Endothelial cell of umbilical vein (primary cell): ENCODE data around the gene EZH1. TPM values are rescaled to one million over a fixed set of nuclear protein-coding genes. Genes with fewer than 3 reads are reported as not detected.

ENCODE experiments used
- BruUV-seq: library from RNA; stranded (reverse); fragments of 400-500 nt; replicated peaks from 2 replicates; lab custom pipeline; 2021; lab: Mats Ljungman, UMichigan
- CTCF ChIA-PET: fragments of 300-600, 350-600 bp; sonication (Branson Sonifier 250); formaldehyde crosslinking; loops from one replicate; lab custom pipeline; 2021; ENCODE audit warnings: antibody characterized with exemption, inconsistent platforms; lab: Charles Lee
- POLR2A ChIA-PET: fragments of 300-600, 350-600 bp; sonication (Branson Sonifier 250); formaldehyde crosslinking; loops from one replicate; lab custom pipeline; 2021; ENCODE audit warnings: antibody characterized with exemption, inconsistent platforms; lab: Charles Lee
- DNase-seq: peaks from one replicate; pipeline ENCODE4 v3.0.0-alpha.2; 2011; ENCODE audit warnings: low read depth, low spot score
- FAIRE-seq: peaks from 2 replicates; lab custom pipeline; 2011; peaks lifted over from hg19 to GRCh38; lab: Jason Lieb, UNC
- H2AFZ ChIP-seq: 2 replicates; pipeline ENCODE4 v1.6.0; 2012; ENCODE audit warnings: low read depth, low read length, control low read depth, inconsistent platforms
- H3K27ac ChIP-seq: 2 replicates; pipeline ENCODE4 v1.5.1; 2011; ENCODE audit warnings: low read depth, mild to moderate bottlenecking, control low read depth, low read length, moderate library complexity; ENCODE audit not compliant: insufficient read depth
- H3K27me3 ChIP-seq, 2 experiments: 2 replicates each; pipeline versions ENCODE4 v1.6.0 to v1.6.1; 2011; ENCODE audit warnings: low read length in 2 of 2, mixed read lengths in 1 of 2; ENCODE audit not compliant: control insufficient read depth in 2 of 2, insufficient read depth in 2 of 2
- H3K36me3 ChIP-seq, 2 experiments: 2 replicates in 1 of 2; 3 replicates in 1 of 2; pipeline ENCODE4 v1.5.1; 2011; ENCODE audit warnings: low read length in 2 of 2, mild to moderate bottlenecking in 1 of 2, moderate library complexity in 1 of 2; ENCODE audit not compliant: control insufficient read depth in 2 of 2, insufficient read depth in 2 of 2; ENCODE audit errors: extremely low read depth in 1 of 2
- H3K4me1 ChIP-seq: 3 replicates; pipeline ENCODE4 v1.5.1; 2011; ENCODE audit warnings: mild to moderate bottlenecking, low read length; ENCODE audit not compliant: control insufficient read depth, insufficient read depth; ENCODE audit errors: extremely low read depth
- H3K4me2 ChIP-seq: 2 replicates; pipeline ENCODE4 v1.6.1; 2011; ENCODE audit warnings: low read length, control low read depth, mixed read lengths; ENCODE audit not compliant: insufficient read depth
- H3K4me3 ChIP-seq, 3 experiments: fragments of 200-600 bp in 1 of 3; sonication (generic), shearing (Covaris generic) in 1 of 3; replicated peaks in 1 of 3; 2 replicates each; pipeline ENCODE4 v1.5.1; 2011 to 2016; ENCODE audit warnings: control low read depth in 3 of 3, low read length in 3 of 3, mild to moderate bottlenecking in 2 of 3, inconsistent platforms in 1 of 3, low read depth in 1 of 3, moderate library complexity in 1 of 3; ENCODE audit not compliant: insufficient read depth in 1 of 3
- H3K79me2 ChIP-seq: 2 replicates; pipeline ENCODE4 v1.6.0; 2012; ENCODE audit warnings: low read length, inconsistent platforms; ENCODE audit not compliant: control insufficient read depth, insufficient read depth
- H3K9ac ChIP-seq: replicated peaks from 2 replicates; pipeline ENCODE3; 2011; ENCODE audit warnings: low read length, control low read depth; ENCODE audit not compliant: insufficient read depth; ENCODE audit errors: extremely low read depth
- H3K9me1 ChIP-seq: replicated peaks from 3 replicates; pipeline ENCODE4 v1.6.0; 2011; ENCODE audit warnings: mild to moderate bottlenecking, low read length; ENCODE audit not compliant: control insufficient read depth, insufficient read depth; ENCODE audit errors: extremely low read depth
- H3K9me3 ChIP-seq: replicated peaks from 2 replicates; pipeline ENCODE4 v1.5.1; 2012; ENCODE audit warnings: low read length, inconsistent platforms; ENCODE audit not compliant: control insufficient read depth, insufficient read depth
- H4K20me1 ChIP-seq: replicated peaks from 2 replicates; pipeline ENCODE3; 2011; ENCODE audit warnings: mild to moderate bottlenecking, low read length; ENCODE audit not compliant: control insufficient read depth, insufficient read depth; ENCODE audit errors: extremely low read depth
- EZH2 ChIP-seq: IDR thresholded peaks from 2 replicates; pipeline ENCODE4 v1.6.1; 2012; ENCODE audit warnings: borderline replicate concordance, low read depth, mild to moderate bottlenecking, moderate library complexity, low read length, inconsistent platforms; ENCODE audit not compliant: severe bottlenecking
- FOS ChIP-seq: IDR thresholded peaks from 2 replicates; pipeline ENCODE4 v1.6.1; 2011; ENCODE audit warnings: mild to moderate bottlenecking, low read length, moderate library complexity, borderline replicate concordance; ENCODE audit not compliant: insufficient read depth
- GATA2 ChIP-seq: IDR thresholded peaks from 2 replicates; pipeline ENCODE4 v1.7.0; 2011; ENCODE audit warnings: low read depth, mild to moderate bottlenecking, moderate library complexity, mixed read lengths, low read length; ENCODE audit not compliant: insufficient read length, insufficient read depth
- JUN ChIP-seq: IDR thresholded peaks from 2 replicates; pipeline ENCODE4 v1.6.1; 2011; ENCODE audit warnings: borderline replicate concordance, low read depth; ENCODE audit not compliant: insufficient read length, insufficient read depth
- MAX ChIP-seq: IDR thresholded peaks from 2 replicates; pipeline ENCODE4 v1.6.1; 2011; ENCODE audit not compliant: insufficient read depth, insufficient read length
- MYC ChIP-seq: IDR thresholded peaks from one replicate; pipeline ENCODE4 v1.6.1; 2011; ENCODE audit warnings: mild to moderate bottlenecking, low read depth, low read length
- POLR2A ChIP-seq: IDR thresholded peaks from 2 replicates; pipeline ENCODE4 v1.6.1; 2012; ENCODE audit warnings: low read depth, mild to moderate bottlenecking, control low read depth, low read length
- POLR2AphosphoS5 ChIP-seq: IDR thresholded peaks from 2 replicates; pipeline ENCODE4 v1.6.1; 2012; ENCODE audit warnings: low read depth, mild to moderate bottlenecking, control low read depth, low read length, moderate library complexity; ENCODE audit not compliant: insufficient read depth
- dilution Hi-C: fragments of 300-500 bp; cut with MboI; formaldehyde crosslinking; loops from one replicate; pipeline ENCODE4 v1.15.0; 2019; ENCODE audit warnings: low sequenced_read_pairs; ENCODE audit not compliant: extremely low pct_ligation_motif_present
- intact Hi-C: fragments of 100-400 bp; cut with micrococcal nuclease; formaldehyde crosslinking; loops from one replicate; pipeline ENCODE4 v1.10.0; 2022
- polyA plus RNA-seq, 4 experiments: library from polyadenylated mRNA; depleted of rRNA in 3 of 4; stranded (reverse) in 3 of 4; unstranded in 1 of 4; fragments of >200 nt; gene quantifications; 2 replicates each; pipeline versions ENCODE4 v1.2.1 to v1.2.3, GENCODE V29; 2011 to 2012; ENCODE audit warnings: missing spikeins in 1 of 4
- total RNA-seq: library from RNA; stranded (reverse); gene quantifications from 2 replicates; pipeline ENCODE4 v1.2.3, GENCODE V29; 2021
- TF ChIP-seq, protein P1 (sequence below), 2 donors: IDR thresholded peaks; 1 replicate in 1 of 2; 2 replicates in 1 of 2; pipeline ENCODE4 v1.5.1; 2011; ENCODE audit warnings: low read length in 2 of 2, mild to moderate bottlenecking in 2 of 2, moderate library complexity in 2 of 2, control low read depth in 1 of 2, inconsistent platforms in 1 of 2, low read depth in 1 of 2; ENCODE audit not compliant: insufficient read depth in 1 of 2; ENCODE audit errors: extremely low read depth in 1 of 2

EZH1 gene
- total and polyA plus RNA-seq, 2 donors (not counting 3 experiments of a cell fraction or from before 2014, with no cell fraction given): 31.4 to 33.7 TPM

DNA sequence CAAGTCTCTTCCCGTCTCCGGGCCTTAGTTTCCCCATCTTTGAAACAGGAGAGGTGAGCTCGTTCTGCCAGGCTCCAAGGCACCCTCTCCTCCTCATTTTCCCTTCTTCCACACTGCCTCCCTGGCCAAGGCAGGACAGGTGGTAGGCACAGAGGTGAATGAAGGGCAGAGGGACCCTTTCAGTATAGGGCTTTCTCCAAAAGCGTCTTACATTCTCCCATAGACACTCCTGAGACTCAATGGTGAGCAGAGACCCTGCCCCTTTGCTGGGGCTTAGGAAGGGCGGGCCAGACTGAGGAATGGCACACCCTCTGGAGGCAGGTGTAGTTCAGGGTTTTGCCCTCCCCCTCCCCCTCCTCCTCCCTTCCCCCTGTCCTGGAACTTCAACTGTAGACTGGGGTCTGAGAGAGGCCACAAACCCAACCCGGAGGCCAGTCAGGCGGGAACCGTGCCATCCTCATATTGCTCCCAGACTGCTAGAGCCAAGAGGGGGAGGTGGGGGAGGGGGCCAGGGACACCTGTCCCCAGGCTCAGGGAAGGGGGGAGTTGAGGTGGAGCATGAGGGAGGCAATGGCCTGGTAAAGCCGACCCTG, 70.0 kb downstream of the EZH1 start:
- Histone ChIP-seq H3K4me2 (no peak overlapping the region), H3K9me1 (no peaks in the 10 kb centered on the region), H4K20me1 (no peaks in the 10 kb centered on the region), H3K79me2 (no peaks in the 10 kb centered on the region), H3K4me3 (peak overlapping the region in 1 of 3 experiments; percentile 87), H3K27me3 (no peaks in the 10 kb centered on the region), H3K9me3 (no peaks in the 10 kb centered on the region), H3K36me3 (peaks cover 3 to 15% of the 10 kb centered on the region in 2 experiments), H3K4me1 (peaks cover 27% of the 10 kb centered on the region), H3K27ac (no peak overlapping the region), H3K9ac (no peak overlapping the region), H2AFZ (no peak overlapping the region)
- DNase-seq (no peak), FAIRE-seq (no peak)
- dilution Hi-C loops: no loop called here
- TF ChIP-seq GATA2 (no peak), FOS (no peak), JUN (no peak), POLR2A (no peak), EZH2 (no peak), MAX (no peak), MYC (no peak), POLR2AphosphoS5 (no peak)
- TF ChIP-seq, protein P1, sequence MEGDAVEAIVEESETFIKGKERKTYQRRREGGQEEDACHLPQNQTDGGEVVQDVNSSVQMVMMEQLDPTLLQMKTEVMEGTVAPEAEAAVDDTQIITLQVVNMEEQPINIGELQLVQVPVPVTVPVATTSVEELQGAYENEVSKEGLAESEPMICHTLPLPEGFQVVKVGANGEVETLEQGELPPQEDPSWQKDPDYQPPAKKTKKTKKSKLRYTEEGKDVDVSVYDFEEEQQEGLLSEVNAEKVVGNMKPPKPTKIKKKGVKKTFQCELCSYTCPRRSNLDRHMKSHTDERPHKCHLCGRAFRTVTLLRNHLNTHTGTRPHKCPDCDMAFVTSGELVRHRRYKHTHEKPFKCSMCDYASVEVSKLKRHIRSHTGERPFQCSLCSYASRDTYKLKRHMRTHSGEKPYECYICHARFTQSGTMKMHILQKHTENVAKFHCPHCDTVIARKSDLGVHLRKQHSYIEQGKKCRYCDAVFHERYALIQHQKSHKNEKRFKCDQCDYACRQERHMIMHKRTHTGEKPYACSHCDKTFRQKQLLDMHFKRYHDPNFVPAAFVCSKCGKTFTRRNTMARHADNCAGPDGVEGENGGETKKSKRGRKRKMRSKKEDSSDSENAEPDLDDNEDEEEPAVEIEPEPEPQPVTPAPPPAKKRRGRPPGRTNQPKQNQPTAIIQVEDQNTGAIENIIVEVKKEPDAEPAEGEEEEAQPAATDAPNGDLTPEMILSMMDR (IDR thresholded peaks at IDR 0.05; ENCODE audit: extremely low read depth in 1 of 2, insufficient read depth in 1 of 2, low read depth in 1 of 2, low read length in 2 of 2): no peak
- POLR2A ChIA-PET: no interaction called here
- intact Hi-C loops: loop anchor here (5.0 kb wide), 2 partner anchors 107 to 353 kb away; partner anchors contain the start of gene WNK4
- CTCF ChIA-PET: interaction anchor here (0.8 to 8.3 kb wide), 8 partner anchors 8 to 99 kb away, joined by 3 to 109 read pairs (median 9); partner anchors contain the start of genes CNTNAP1, PSMC3IP, RETREG3 and TUBG1
- no TSS peak for BruUV-seq
